NCI-H460 (cell line): ENCODE measurements around the gene VAMP1. TPM values are rescaled to one million over a fixed set of nuclear protein-coding genes. Genes with fewer than 3 reads are reported as not detected.
"Not testable (repeated sequence)": the region's sequence is repeated elsewhere in the genome, so short reads cannot be mapped to it uniquely, and the experiment has no call there.

Experiments
- DNase-seq: peaks from one replicate; pipeline ENCODE4 v3.0.0-alpha.2; 2016; ENCODE audit warnings: low read depth; ENCODE audit errors: extremely low read depth
- polyA plus RNA-seq: library from polyadenylated mRNA; depleted of rRNA; stranded (reverse); fragments of >200 nt; gene quantifications from 2 replicates; pipeline ENCODE4 v1.2.3, GENCODE V29; 2014; cell fraction: nucleus; rRNA removed
- total RNA-seq: library from RNA; depleted of rRNA; stranded (reverse); fragments of >200 nt; shearing (Covaris generic); gene quantifications from 2 replicates; pipeline ENCODE4 v1.2.3, GENCODE V29; 2014; rRNA removed

The VAMP1 gene
- 10.7 and 14.3 TPM in 2 replicates for total RNA-seq
- polyA plus RNA-seq = 47.5 and 51.9 TPM in 2 replicates

GRCh38 chr12:6470375-6471163 is at the start of gene VAMP1:
Gene VAMP1 (minus strand): TSS chr12:6470677. CDS start chr12:6470531, 146 bp downstream.
- peak; percentile 95 for DNase-seq

- DNase-seq = no peak
Measured at GRCh38 chr12:6520186-6520585, 49.7 kb upstream of the VAMP1 start.

- DNase-seq = no peak
Measured at GRCh38 chr12:6508087-6508486, 37.6 kb upstream of the VAMP1 start.

- DNase-seq = no peak
Measured at GRCh38 chr12:6507102-6507998, 36.9 kb upstream of the VAMP1 start.

- no peak for DNase-seq
Measured at GRCh38 chr12:6500466-6500865, 30.0 kb upstream of the VAMP1 start.

- DNase-seq = not testable (repeated sequence)
Measured at GRCh38 chr12:6497291-6497690, 26.8 kb upstream of the VAMP1 start.

GRCh38 chr12:6494968-6495367 is 24.5 kb upstream of the VAMP1 start:
- no peak for DNase-seq

- no peak for DNase-seq
Measured at GRCh38 chr12:6494258-6494743, 23.8 kb upstream of the VAMP1 start.

- peak; percentile 91 for DNase-seq
Measured at GRCh38 chr12:6493497-6494257, 23.2 kb upstream of the VAMP1 start, which contains the start of gene NCAPD2. Gene NCAPD2 (plus strand): TSS chr12:6494102. CDS start chr12:6495099, 997 bp downstream.

- peak; percentile 87 for DNase-seq
Measured at GRCh38 chr12:6492838-6493496, 22.5 kb upstream of the VAMP1 start, which contains the start of gene MRPL51. Gene MRPL51 (minus strand): TSS chr12:6493262. CDS start chr12:6493136, 126 bp downstream.

GRCh38 chr12:6490673-6491072 is 20.2 kb upstream of the VAMP1 start:
- DNase-seq = not testable (repeated sequence)

GRCh38 chr12:6489449-6489848 is 19.0 kb upstream of the VAMP1 start:
- no peak for DNase-seq

- no peak for DNase-seq
Measured at GRCh38 chr12:6488240-6488639, 17.8 kb upstream of the VAMP1 start.

GRCh38 chr12:6478416-6478815 is 7.9 kb upstream of the VAMP1 start:
- DNase-seq = no peak

GRCh38 chr12:6477601-6478377 is 7.3 kb upstream of the VAMP1 start:
- not testable (repeated sequence) for DNase-seq

- DNase-seq = no peak
Measured at GRCh38 chr12:6476489-6476888, 6.0 kb upstream of the VAMP1 start.

- DNase-seq = not testable (repeated sequence)
Measured at GRCh38 chr12:6475233-6475975, 4.9 kb upstream of the VAMP1 start.

- no peak for DNase-seq
Measured at GRCh38 chr12:6472491-6472890, 2.0 kb upstream of the VAMP1 start.
